OCI-LY1 (cell line): ENCODE measurements around the gene NASP.

ENCODE experiments used
- H2AFZ ChIP-seq: fragments of 200-600 bp; sonication (generic), shearing (Covaris generic); 2 replicates; pipeline ENCODE4 v1.6.0; 2014; ENCODE audit warnings: antibody characterized with exemption, mild to moderate bottlenecking, low read length
- H3F3A ChIP-seq: fragments of 200-600 bp; sonication (generic), shearing (Covaris generic); 2 replicates; pipeline ENCODE4 v1.6.0; 2014; ENCODE audit warnings: mild to moderate bottlenecking, antibody characterized with exemption, low read length, moderate library complexity; ENCODE audit not compliant: insufficient read depth
- H3K27ac ChIP-seq: fragments of 200-600 bp; sonication (generic); 2 replicates; pipeline ENCODE4 v1.5.1; 2014; ENCODE audit warnings: low read length, mixed run types, mild to moderate bottlenecking, low read depth; ENCODE audit not compliant: poor library complexity, severe bottlenecking
- H3K27me3 ChIP-seq: fragments of 200-600 bp; sonication (generic); 2 replicates; pipeline ENCODE4 v1.6.0; 2014; ENCODE audit warnings: antibody characterized with exemption, mild to moderate bottlenecking, low read length, moderate library complexity; ENCODE audit not compliant: insufficient read depth
- H3K36me3 ChIP-seq: fragments of 200-600 bp; sonication (generic); 2 replicates; pipeline ENCODE4 v1.6.1; 2014; ENCODE audit warnings: mild to moderate bottlenecking, antibody characterized with exemption, low read length, moderate library complexity, mixed read lengths; ENCODE audit not compliant: insufficient read depth
- H3K4me1 ChIP-seq: fragments of 200-600 bp; sonication (generic); 2 replicates; pipeline ENCODE4 v1.5.1; 2014; ENCODE audit warnings: mild to moderate bottlenecking, low read length, moderate library complexity; ENCODE audit not compliant: insufficient read depth, severe bottlenecking
- H3K4me2 ChIP-seq: fragments of 200-600 bp; sonication (generic), shearing (Covaris generic); 2 replicates; pipeline ENCODE4 v1.6.1; 2014; ENCODE audit warnings: low read length
- H3K4me3 ChIP-seq: fragments of 200-600 bp; sonication (generic); 2 replicates; pipeline ENCODE4 v1.5.1; 2014; ENCODE audit warnings: low read length, low read depth, mild to moderate bottlenecking, mixed read lengths; ENCODE audit not compliant: poor library complexity, severe bottlenecking
- H3K79me2 ChIP-seq: fragments of 200-600 bp; shearing (Covaris generic); 2 replicates; pipeline ENCODE4 v1.6.1; 2016; ENCODE audit warnings: mixed run types, low read length, mixed read lengths; ENCODE audit not compliant: insufficient read depth
- H3K9ac ChIP-seq: fragments of 200-600 bp; sonication (generic), shearing (Covaris generic); 2 replicates; pipeline ENCODE4 v1.6.1; 2014; ENCODE audit warnings: mild to moderate bottlenecking, low read length, mixed read lengths
- H3K9me2 ChIP-seq: fragments of 200-600 bp; sonication (generic), shearing (Covaris generic); 2 replicates; pipeline ENCODE4 v1.6.1; 2014; ENCODE audit warnings: low read depth, mild to moderate bottlenecking, low read length, mixed read lengths
- H3K9me3 ChIP-seq: fragments of 200-600 bp; shearing (Covaris generic); 2 replicates; pipeline ENCODE4 v1.6.1; 2014; ENCODE audit warnings: low read length, mixed read lengths
- H4K20me1 ChIP-seq: fragments of 200-600 bp; sonication (generic), shearing (Covaris generic); 2 replicates; pipeline ENCODE4 v1.6.0; 2016; ENCODE audit warnings: mild to moderate bottlenecking, low read length; ENCODE audit not compliant: insufficient read depth
- CTCF ChIP-seq: fragments of 200-600 bp; sonication (generic), shearing (Covaris generic); IDR thresholded peaks from 2 replicates; pipeline ENCODE4 v1.5.1; 2017; ENCODE audit warnings: mild to moderate bottlenecking, antibody characterized with exemption, low read length, moderate library complexity, mixed read lengths
- EZH2 ChIP-seq: fragments of 200-600 bp; sonication (generic), shearing (Covaris generic); IDR thresholded peaks from 2 replicates; pipeline ENCODE4 v1.8.0; 2017; ENCODE audit warnings: borderline replicate concordance, mixed run types, mild to moderate bottlenecking, antibody characterized with exemption, low read length, moderate library complexity, mixed read lengths

NASP gene

GRCh38 chr1:45550401-45551351 lies 33.2 kb upstream of the NASP start, which contains the start of gene AKR1A1:
Gene AKR1A1 (plus strand): TSS chr1:45550826. CDS start chr1:45561795, 10,969 bp downstream.
- Histone ChIP-seq H3K4me2 (peak within 1 kb of the TSS; percentile 59), H3K27ac (peak within 1 kb of the TSS; percentile 54), H3K4me3 (peak within 1 kb of the TSS; percentile 75), H3K4me1 (peaks cover 24% of the 10 kb centered on the region), H3K9me2 (no peaks in the 10 kb centered on the region), H3K79me2 (peaks cover 14% of the 10 kb centered on the region), H3K27me3 (no peaks in the 10 kb centered on the region), H3F3A (no peaks in the 10 kb centered on the region), H2AFZ (no peak within 1 kb of the TSS), H4K20me1 (no peaks in the 10 kb centered on the region), H3K9me3 (no peaks in the 10 kb centered on the region), H3K36me3 (peaks cover 18% of the 10 kb centered on the region), H3K9ac (peak within 1 kb of the TSS; percentile 78)
- TF ChIP-seq CTCF (no peak), EZH2 (no peak)

DNA sequence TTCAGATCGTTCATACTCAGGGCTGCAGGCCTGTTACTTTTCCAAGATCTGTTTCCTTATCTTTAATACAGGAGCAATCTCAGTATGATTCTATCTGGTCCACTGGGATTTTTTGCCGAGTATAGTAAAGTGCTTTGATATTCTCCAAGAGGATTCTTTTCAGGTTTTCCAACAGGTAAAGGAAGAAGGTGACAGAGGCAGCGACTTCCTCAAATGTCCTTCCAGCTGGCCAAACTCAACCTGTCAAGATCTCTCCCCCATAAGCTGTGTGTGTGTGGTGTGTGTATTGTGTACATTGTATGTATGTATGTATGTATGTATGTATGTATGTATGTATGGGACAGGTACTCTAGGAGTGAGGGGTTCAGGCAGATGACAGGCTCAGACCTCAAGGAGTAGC lies 32.2 kb upstream of the NASP start:
- no peak for TF ChIP-seq CTCF
- no peak for TF ChIP-seq EZH2
- no peaks in the 10 kb centered on the region for H3K9me3 ChIP-seq
- no peaks in the 10 kb centered on the region for H3F3A ChIP-seq
- peak overlapping the region; percentile 75 for H3K4me3 ChIP-seq
- no peaks in the 10 kb centered on the region for H4K20me1 ChIP-seq
- H3K27me3 ChIP-seq, result no peaks in the 10 kb centered on the region
- H2AFZ ChIP-seq, result no peak overlapping the region
- H3K4me2 ChIP-seq, result peak overlapping the region; percentile 59
- peak overlapping the region; percentile 54 for H3K27ac ChIP-seq
- peaks cover 24% of the 10 kb centered on the region for H3K36me3 ChIP-seq
- H3K9ac ChIP-seq, result peak overlapping the region; percentile 78
- H3K9me2 ChIP-seq, result no peaks in the 10 kb centered on the region
- H3K4me1 ChIP-seq, result peaks cover 19% of the 10 kb centered on the region
- H3K79me2 ChIP-seq, result peaks cover 14% of the 10 kb centered on the region

- TF ChIP-seq CTCF (no peak), EZH2 (no peak)
- Histone ChIP-seq H3K79me2 (peaks cover 14% of the 10 kb centered on the region), H3K27ac (no peak overlapping the region), H3K4me1 (peaks cover 23% of the 10 kb centered on the region), H3K4me3 (peak overlapping the region; percentile 75), H3K9ac (0 out of 2 replicates have a peak overlapping the region, but pooled peaks have one; percentile 20), H3F3A (no peaks in the 10 kb centered on the region), H3K9me3 (no peaks in the 10 kb centered on the region), H2AFZ (no peak overlapping the region), H3K9me2 (no peaks in the 10 kb centered on the region), H4K20me1 (no peaks in the 10 kb centered on the region), H3K4me2 (peak overlapping the region; percentile 59; the same call in 1 of the 2 replicates), H3K36me3 (peaks cover 24% of the 10 kb centered on the region), H3K27me3 (no peaks in the 10 kb centered on the region)
Observed at GRCh38 chr1:45552331-45552730, 31.5 kb upstream of the NASP start.
